Measurements from ENCODE around the gene GPR158. TPM values are rescaled to one million over a fixed set of nuclear protein-coding genes. Genes with fewer than 3 reads are reported as not detected.

GPR158 gene
- total RNA-seq, 2 donors from 2014 or later, result 0.09 to 0.29 TPM

GRCh38 chr10:25210265-25210664, 35.5 kb downstream of the GPR158 start:
- no peaks in the 10 kb centered on the region for H3K4me1 ChIP-seq (ENCODE audit: control insufficient read depth, insufficient read depth, low read length)
- H3K27me3 ChIP-seq (ENCODE audit: control insufficient read depth, insufficient read depth, low read length, poor library complexity, severe bottlenecking), result no peaks in the 10 kb centered on the region
- no peaks in the 10 kb centered on the region for H3K9me3 ChIP-seq (ENCODE audit: control insufficient read depth, low read length)
- H3K27me3 Mint-ChIP-seq (ENCODE audit: insufficient read depth), result no peaks in the 10 kb centered on the region
- no peak overlapping the region for H3K4me3 ChIP-seq (ENCODE audit: low read length)
- 89% methylated on average over 2 of the region's 2 CpGs; no CpG with 5 or more reads in 1 of the 2 experiments for WGBS, 2 experiments (ENCODE audit: insufficient coverage in 1 of 2, insufficient read length in 1 of 2)
- H3K9me3 Mint-ChIP-seq, result no peaks in the 10 kb centered on the region
- no peak overlapping the region for H3K9ac ChIP-seq (ENCODE audit: extremely low read depth, low read length, poor library complexity, severe bottlenecking)
- no peaks in the 10 kb centered on the region for H3K36me3 Mint-ChIP-seq (ENCODE audit: low read depth)
- no peak overlapping the region for H3K27ac ChIP-seq (ENCODE audit: low read depth, low read length)
- no peak overlapping the region for H3K4me3 Mint-ChIP-seq
- no peak for DNase-seq
- H3K4me1 Mint-ChIP-seq, result peaks cover 6% of the 10 kb centered on the region
- TF ChIP-seq, protein P1, sequence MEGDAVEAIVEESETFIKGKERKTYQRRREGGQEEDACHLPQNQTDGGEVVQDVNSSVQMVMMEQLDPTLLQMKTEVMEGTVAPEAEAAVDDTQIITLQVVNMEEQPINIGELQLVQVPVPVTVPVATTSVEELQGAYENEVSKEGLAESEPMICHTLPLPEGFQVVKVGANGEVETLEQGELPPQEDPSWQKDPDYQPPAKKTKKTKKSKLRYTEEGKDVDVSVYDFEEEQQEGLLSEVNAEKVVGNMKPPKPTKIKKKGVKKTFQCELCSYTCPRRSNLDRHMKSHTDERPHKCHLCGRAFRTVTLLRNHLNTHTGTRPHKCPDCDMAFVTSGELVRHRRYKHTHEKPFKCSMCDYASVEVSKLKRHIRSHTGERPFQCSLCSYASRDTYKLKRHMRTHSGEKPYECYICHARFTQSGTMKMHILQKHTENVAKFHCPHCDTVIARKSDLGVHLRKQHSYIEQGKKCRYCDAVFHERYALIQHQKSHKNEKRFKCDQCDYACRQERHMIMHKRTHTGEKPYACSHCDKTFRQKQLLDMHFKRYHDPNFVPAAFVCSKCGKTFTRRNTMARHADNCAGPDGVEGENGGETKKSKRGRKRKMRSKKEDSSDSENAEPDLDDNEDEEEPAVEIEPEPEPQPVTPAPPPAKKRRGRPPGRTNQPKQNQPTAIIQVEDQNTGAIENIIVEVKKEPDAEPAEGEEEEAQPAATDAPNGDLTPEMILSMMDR (conservative IDR thresholded peaks at IDR 0.05), result peak; percentile 28
- H3K27ac Mint-ChIP-seq, result no peak overlapping the region
- H3K36me3 ChIP-seq (ENCODE audit: control insufficient read depth, insufficient read depth, low read length), result no peaks in the 10 kb centered on the region

- H3K9me3 Mint-ChIP-seq, result no peaks in the 10 kb centered on the region
Measured at GRCh38 chr10:25220156-25220555, 45.4 kb downstream of the GPR158 start.

GRCh38 chr10:25222085-25222660, 47.4 kb downstream of the GPR158 start:
- no peaks in the 10 kb centered on the region for H3K36me3 Mint-ChIP-seq (ENCODE audit: low read depth)
- H3K27ac Mint-ChIP-seq, result no peak overlapping the region
- H3K27me3 Mint-ChIP-seq (ENCODE audit: insufficient read depth), result no peaks in the 10 kb centered on the region
- H3K9me3 ChIP-seq (ENCODE audit: control insufficient read depth, low read length), result no peaks in the 10 kb centered on the region
- H3K9me3 Mint-ChIP-seq, result no peaks in the 10 kb centered on the region
- WGBS, 2 experiments (ENCODE audit: insufficient coverage in 1 of 2, insufficient read length in 1 of 2), result 89 to 95% methylated on average over 6 to 7 of the region's 7 CpGs
- H3K27ac ChIP-seq (ENCODE audit: low read depth, low read length), result no peak overlapping the region
- H3K9ac ChIP-seq (ENCODE audit: extremely low read depth, low read length, poor library complexity, severe bottlenecking), result no peak overlapping the region
- H3K27me3 ChIP-seq (ENCODE audit: control insufficient read depth, insufficient read depth, low read length, poor library complexity, severe bottlenecking), result no peaks in the 10 kb centered on the region
- H3K4me1 Mint-ChIP-seq, result no peaks in the 10 kb centered on the region
- H3K4me3 ChIP-seq (ENCODE audit: low read length), result no peak overlapping the region
- no peaks in the 10 kb centered on the region for H3K36me3 ChIP-seq (ENCODE audit: control insufficient read depth, insufficient read depth, low read length)
- no peak overlapping the region for H3K4me3 Mint-ChIP-seq
- peaks cover 3% of the 10 kb centered on the region for H3K4me1 ChIP-seq (ENCODE audit: control insufficient read depth, insufficient read depth, low read length)
- TF ChIP-seq, protein P1 (conservative IDR thresholded peaks at IDR 0.05), result no peak
- no peak for DNase-seq

More at GRCh38 chr10:25220156-25220555, 45.4 kb downstream of the GPR158 start:
- Histone ChIP-seq H3K27me3 (ENCODE audit: control insufficient read depth, insufficient read depth, low read length, poor library complexity, severe bottlenecking) (no peaks in the 10 kb centered on the region), H3K4me1 (ENCODE audit: control insufficient read depth, insufficient read depth, low read length) (no peaks in the 10 kb centered on the region), H3K4me3 (ENCODE audit: low read length) (no peak overlapping the region), H3K36me3 (ENCODE audit: control insufficient read depth, insufficient read depth, low read length) (no peaks in the 10 kb centered on the region), H3K9me3 (ENCODE audit: control insufficient read depth, low read length) (no peaks in the 10 kb centered on the region), H3K9ac (ENCODE audit: extremely low read depth, low read length, poor library complexity, severe bottlenecking) (no peak overlapping the region), H3K27ac (ENCODE audit: low read depth, low read length) (no peak overlapping the region)
- no peak overlapping the region for H3K27ac Mint-ChIP-seq
- TF ChIP-seq, protein P1 (conservative IDR thresholded peaks at IDR 0.05), result no peak
- H3K4me3 Mint-ChIP-seq, result no peak overlapping the region
- no peak for DNase-seq
- WGBS, 2 experiments (ENCODE audit: insufficient coverage in 1 of 2, insufficient read length in 1 of 2), result 85 to 100% methylated on average over 1 of the region's 1 CpG
- H3K27me3 Mint-ChIP-seq (ENCODE audit: insufficient read depth), result no peaks in the 10 kb centered on the region
- H3K4me1 Mint-ChIP-seq, result no peaks in the 10 kb centered on the region
- H3K36me3 Mint-ChIP-seq (ENCODE audit: low read depth), result no peaks in the 10 kb centered on the region
